T-helper 17 cell (primary cell): Measurements from ENCODE around the gene HNRNPLL. TPM values are rescaled to one million over a fixed set of nuclear protein-coding genes. Genes with fewer than 3 reads are reported as not detected.
"Not testable (repeated sequence)": the region's sequence is repeated elsewhere in the genome, so short reads cannot be mapped to it uniquely, and the experiment has no call there.

Source experiments
- ATAC-seq: fragments of 150-1000 bp; cut with Tn5 transposase; 2 replicates; pipeline ENCODE4 v1.10.0; 2021; ENCODE audit warnings: mild to moderate bottlenecking, moderate library complexity
- DNase-seq, 3 donors: peaks; one replicate each; pipeline versions ENCODE4 v3.0.0 to v3.0.0-alpha.2; 2020 to 2021
- H3K9me3 ChIP-seq: one replicate; pipeline ENCODE4 v1.7.0; 2013; ENCODE audit warnings: low read length, mild to moderate bottlenecking; ENCODE audit not compliant: control insufficient read depth, poor library complexity, severe bottlenecking
- H3K27ac Mint-ChIP-seq: one replicate; pipeline ENCODE4 v1.8.0; 2022; ENCODE audit warnings: mild to moderate bottlenecking, moderate library complexity, mixed read lengths
- H3K27me3 Mint-ChIP-seq: one replicate; pipeline ENCODE4 v1.8.0; 2022; ENCODE audit warnings: mixed read lengths
- H3K36me3 Mint-ChIP-seq: one replicate; pipeline ENCODE4 v1.8.0; 2022; ENCODE audit warnings: low read depth, mixed read lengths
- H3K4me1 Mint-ChIP-seq: one replicate; pipeline ENCODE4 v1.8.0; 2022; ENCODE audit warnings: mild to moderate bottlenecking, mixed read lengths
- H3K4me3 Mint-ChIP-seq: one replicate; pipeline ENCODE4 v1.8.0; 2022; ENCODE audit warnings: mild to moderate bottlenecking, moderate library complexity, mixed read lengths
- total RNA-seq, 4 donors: library from RNA in 2 of 4; stranded (reverse) in 2 of 4; gene quantifications; one replicate each; pipeline ENCODE4 v1.2.3 and lab custom pipeline; 2022 to 2026

Gene HNRNPLL
- total RNA-seq, 2 donors from 2014 or later = 81.5 to 91.5 TPM

DNA sequence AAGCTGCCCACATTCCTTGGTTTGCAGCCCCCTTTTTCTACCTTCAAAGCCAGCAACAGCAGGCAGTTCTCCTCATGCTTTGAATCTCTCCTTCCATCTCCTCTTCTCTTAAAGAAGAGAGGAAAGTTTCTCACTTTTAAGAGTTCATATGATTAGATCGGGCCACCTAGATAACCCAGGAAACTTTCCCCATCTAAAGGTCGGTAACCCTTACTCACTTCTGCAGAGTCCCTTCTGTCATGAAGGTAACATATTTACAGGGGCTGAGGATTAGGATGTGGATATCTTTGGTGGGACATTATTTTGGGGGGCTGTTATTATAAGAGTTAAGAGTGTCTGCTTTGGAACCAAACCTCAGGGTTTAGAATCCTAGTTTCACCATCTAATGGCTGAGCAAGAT is 51.0 kb downstream of the HNRNPLL start:
- Mint-ChIP-seq H3K4me3 (no peak overlapping the region), H3K4me1 (peaks cover 13% of the 10 kb centered on the region), H3K27ac (no peak overlapping the region), H3K36me3 (no peaks in the 10 kb centered on the region), H3K27me3 (no peaks in the 10 kb centered on the region)
- no peaks in the 10 kb centered on the region for H3K9me3 ChIP-seq
- ATAC-seq (no peak), DNase-seq (no peak)

DNA sequence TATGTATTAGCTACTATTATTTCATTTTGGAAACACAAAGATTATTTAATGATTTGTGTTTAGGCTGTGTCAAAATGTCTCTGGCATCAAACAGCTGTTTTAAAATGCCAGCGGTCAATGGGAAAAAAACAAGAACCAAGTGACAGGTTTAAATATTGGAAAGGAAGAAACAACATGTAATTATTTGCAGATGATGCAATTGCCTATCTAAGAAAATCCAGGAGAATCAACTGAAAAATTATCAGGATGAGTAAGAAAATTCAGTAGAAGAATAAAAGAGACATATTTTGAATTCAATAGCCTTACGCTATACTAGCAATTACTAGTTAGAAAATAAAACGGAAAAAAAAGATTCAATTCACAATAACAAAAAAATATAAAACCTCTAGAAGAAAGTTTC is 51.6 kb downstream of the HNRNPLL start:
- no peak overlapping the region for H3K27ac Mint-ChIP-seq
- H3K36me3 Mint-ChIP-seq = no peaks in the 10 kb centered on the region
- H3K9me3 ChIP-seq = no peaks in the 10 kb centered on the region
- no peak for DNase-seq
- H3K4me3 Mint-ChIP-seq = no peak overlapping the region
- no peak for ATAC-seq
- H3K27me3 Mint-ChIP-seq = no peaks in the 10 kb centered on the region
- H3K4me1 Mint-ChIP-seq = peaks cover 11% of the 10 kb centered on the region

GRCh38 chr2:38549851-38550250 is 52.9 kb downstream of the HNRNPLL start:
- no peaks in the 10 kb centered on the region for H3K9me3 ChIP-seq
- Mint-ChIP-seq H3K27ac (no peak overlapping the region), H3K4me1 (peaks cover 3% of the 10 kb centered on the region), H3K36me3 (no peaks in the 10 kb centered on the region), H3K4me3 (no peak overlapping the region), H3K27me3 (no peaks in the 10 kb centered on the region)
- no peak for ATAC-seq
- DNase-seq = no peak

- Mint-ChIP-seq H3K4me1 (peaks cover 3% of the 10 kb centered on the region), H3K27ac (no peak overlapping the region), H3K4me3 (no peak overlapping the region), H3K27me3 (no peaks in the 10 kb centered on the region), H3K36me3 (no peaks in the 10 kb centered on the region)
- ATAC-seq (no peak), DNase-seq (no peak)
- H3K9me3 ChIP-seq = no peaks in the 10 kb centered on the region
Measured at GRCh38 chr2:38549071-38549704, 53.5 kb downstream of the HNRNPLL start.

GRCh38 chr2:38547791-38548190 is 54.9 kb downstream of the HNRNPLL start:
- H3K9me3 ChIP-seq = no peaks in the 10 kb centered on the region
- peaks cover 7% of the 10 kb centered on the region for H3K4me1 Mint-ChIP-seq
- DNase-seq (no peak), ATAC-seq (no peak)
- H3K4me3 Mint-ChIP-seq = no peak overlapping the region
- H3K36me3 Mint-ChIP-seq = no peaks in the 10 kb centered on the region
- H3K27ac Mint-ChIP-seq = no peak overlapping the region
- H3K27me3 Mint-ChIP-seq = no peaks in the 10 kb centered on the region

DNA sequence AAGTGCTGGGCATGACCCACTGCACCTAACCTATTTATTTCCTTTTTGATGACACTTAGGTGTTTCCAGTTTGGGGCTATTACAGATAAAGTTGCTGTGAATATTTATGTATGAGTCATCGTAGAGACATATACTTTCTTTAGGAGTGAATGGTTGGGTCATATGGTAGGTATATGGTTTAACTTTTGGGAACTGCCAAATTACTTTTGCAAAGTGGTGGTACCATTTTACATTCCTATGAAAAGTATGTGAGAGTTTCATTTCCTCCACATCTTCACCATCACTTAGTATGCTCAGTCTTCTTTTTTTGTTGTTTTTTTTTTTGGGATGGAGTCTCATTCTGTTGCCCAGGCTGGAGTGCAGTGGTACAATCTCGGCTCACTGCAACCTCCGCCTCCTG is 56.1 kb downstream of the HNRNPLL start:
- Mint-ChIP-seq H3K27me3 (no peaks in the 10 kb centered on the region), H3K4me1 (peaks cover 8% of the 10 kb centered on the region), H3K36me3 (no peaks in the 10 kb centered on the region), H3K27ac (no peak overlapping the region), H3K4me3 (no peak overlapping the region)
- H3K9me3 ChIP-seq = no peaks in the 10 kb centered on the region
- DNase-seq = no peak
- no peak for ATAC-seq

- no peak overlapping the region for H3K4me3 Mint-ChIP-seq
Measured at GRCh38 chr2:38546064-38546463, 56.7 kb downstream of the HNRNPLL start.

GRCh38 chr2:38542248-38542631 is 60.5 kb downstream of the HNRNPLL start:
- peak; percentile 5 for ATAC-seq
- H3K9me3 ChIP-seq, H3K27ac Mint-ChIP-seq, H3K4me3 Mint-ChIP-seq, DNase-seq, H3K27me3 Mint-ChIP-seq, H3K36me3 Mint-ChIP-seq, H3K4me1 Mint-ChIP-seq: not testable (repeated sequence)

More at GRCh38 chr2:38546064-38546463, 56.7 kb downstream of the HNRNPLL start:
- H3K36me3 Mint-ChIP-seq = no peaks in the 10 kb centered on the region
- no peak overlapping the region for H3K27ac Mint-ChIP-seq
- H3K4me1 Mint-ChIP-seq = peaks cover 8% of the 10 kb centered on the region
- H3K9me3 ChIP-seq = no peaks in the 10 kb centered on the region
- DNase-seq = no peak
- no peaks in the 10 kb centered on the region for H3K27me3 Mint-ChIP-seq
- ATAC-seq = no peak

DNA sequence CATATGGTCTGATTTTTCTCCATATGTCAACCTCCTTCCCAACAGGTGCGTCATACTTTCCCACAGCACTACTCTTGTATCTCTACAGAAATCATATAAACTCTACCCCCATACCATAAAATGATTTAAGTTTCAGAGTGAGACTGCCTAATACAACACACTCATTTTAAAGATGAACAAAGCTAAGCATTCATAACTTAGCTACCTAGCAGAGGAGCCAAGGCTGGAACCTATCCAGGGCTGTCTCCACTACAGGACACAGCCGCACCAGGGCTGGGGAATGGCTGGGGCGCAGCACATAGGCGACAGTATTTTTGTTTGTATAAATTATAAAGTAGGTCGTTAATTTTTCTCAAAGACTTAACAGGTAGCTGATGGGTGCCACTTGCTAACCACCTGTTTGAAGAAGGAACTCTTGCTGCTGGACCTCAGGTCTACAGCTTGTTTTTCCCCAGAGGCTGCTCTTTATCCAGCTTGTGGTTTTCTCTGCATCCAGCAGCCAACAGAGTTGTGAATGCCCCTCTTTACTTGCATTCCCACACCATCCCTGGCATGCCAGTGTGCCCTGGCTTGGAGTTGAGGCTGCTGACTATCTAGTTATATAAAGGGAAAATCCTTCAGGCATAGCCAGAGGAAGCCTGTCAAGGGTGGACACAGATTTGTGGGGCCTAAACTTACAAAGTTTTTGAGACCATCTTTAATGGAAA is 62.0 kb downstream of the HNRNPLL start:
- H3K9me3 ChIP-seq = no peaks in the 10 kb centered on the region
- ATAC-seq (no peak), DNase-seq (no peak)
- H3K36me3 Mint-ChIP-seq = no peaks in the 10 kb centered on the region
- H3K4me1 Mint-ChIP-seq = peaks cover 8% of the 10 kb centered on the region
- peaks cover 5% of the 10 kb centered on the region for H3K27me3 Mint-ChIP-seq
- no peak overlapping the region for H3K4me3 Mint-ChIP-seq
- no peak overlapping the region for H3K27ac Mint-ChIP-seq

- ATAC-seq (no peak), DNase-seq (no peak)
- H3K27me3 Mint-ChIP-seq = peaks cover 5% of the 10 kb centered on the region
- no peaks in the 10 kb centered on the region for H3K9me3 ChIP-seq
- peak overlapping the region; percentile 70 for H3K27ac Mint-ChIP-seq
- no peaks in the 10 kb centered on the region for H3K36me3 Mint-ChIP-seq
- H3K4me1 Mint-ChIP-seq = peaks cover 10% of the 10 kb centered on the region
- H3K4me3 Mint-ChIP-seq = no peak overlapping the region
Measured at GRCh38 chr2:38539086-38539485, 63.6 kb downstream of the HNRNPLL start.

- Mint-ChIP-seq H3K4me3 (no peak overlapping the region), H3K27ac (no peak overlapping the region)
Measured at GRCh38 chr2:38537937-38538525, 64.7 kb downstream of the HNRNPLL start.

GRCh38 chr2:38537296-38537695 is 65.4 kb downstream of the HNRNPLL start:
- peaks cover 10% of the 10 kb centered on the region for H3K4me1 Mint-ChIP-seq
- not testable (repeated sequence) for H3K27ac Mint-ChIP-seq, H3K27me3 Mint-ChIP-seq, ATAC-seq, H3K36me3 Mint-ChIP-seq, DNase-seq, H3K9me3 ChIP-seq, H3K4me3 Mint-ChIP-seq

More at GRCh38 chr2:38537937-38538525, 64.7 kb downstream of the HNRNPLL start:
- H3K27me3 Mint-ChIP-seq = peaks cover 5% of the 10 kb centered on the region
- DNase-seq (no peak), ATAC-seq (no peak)
- H3K4me1 Mint-ChIP-seq = peaks cover 12% of the 10 kb centered on the region
- H3K36me3 Mint-ChIP-seq = no peaks in the 10 kb centered on the region
- no peaks in the 10 kb centered on the region for H3K9me3 ChIP-seq

DNA sequence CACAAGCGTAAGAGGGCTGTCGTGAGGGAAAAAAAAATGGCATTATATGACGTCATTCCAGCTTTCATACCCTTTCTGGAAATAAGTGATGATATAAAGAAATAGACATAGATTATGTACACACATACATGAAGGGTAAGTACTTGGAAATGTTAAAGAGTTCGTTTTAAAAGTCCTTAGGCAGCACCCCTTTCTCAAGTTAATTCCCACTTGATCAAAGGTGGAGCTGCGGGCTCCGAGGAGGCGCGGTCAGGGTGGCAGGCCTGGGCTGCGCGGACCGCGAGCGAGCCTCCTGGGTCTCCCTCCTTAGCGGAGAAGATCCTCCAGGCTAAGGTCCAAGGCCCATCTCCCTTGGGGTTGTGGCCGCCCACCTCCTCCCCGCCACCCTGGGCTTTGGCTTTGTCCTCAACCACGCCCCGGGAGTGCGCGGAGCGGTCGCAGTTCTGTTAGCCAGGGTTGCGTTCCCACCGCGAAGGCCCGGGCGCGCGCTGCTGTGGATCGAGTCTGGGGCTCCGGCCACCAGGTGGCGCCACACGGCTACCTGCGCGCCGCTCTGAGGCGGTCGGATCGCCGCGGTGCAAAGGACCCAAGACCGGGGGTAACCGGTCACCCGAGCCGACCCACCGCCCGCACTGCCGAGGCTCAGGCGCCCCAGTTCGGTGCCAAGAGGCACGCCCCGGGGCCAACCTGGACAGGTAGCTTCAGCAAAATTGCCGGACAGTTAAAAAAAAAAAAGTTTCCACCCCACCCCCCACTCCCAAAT is 66.8 kb downstream of the HNRNPLL start:
- peak; percentile 93 for ATAC-seq
- peaks cover 10% of the 10 kb centered on the region for H3K4me1 Mint-ChIP-seq
- H3K27me3 Mint-ChIP-seq = peaks cover 5% of the 10 kb centered on the region
- H3K36me3 Mint-ChIP-seq = no peaks in the 10 kb centered on the region
- H3K27ac Mint-ChIP-seq = peak overlapping the region; percentile 32
- H3K4me3 Mint-ChIP-seq = peak overlapping the region; percentile 71
- H3K9me3 ChIP-seq = no peaks in the 10 kb centered on the region
- DNase-seq = peak; percentile 67 to 80 (median 77)
